ENCODE results near the gene POM121C.
"Not testable (repeated sequence)": the region's sequence is repeated elsewhere in the genome, so short reads cannot be mapped to it uniquely, and the experiment has no call there.

POM121C gene

GRCh38 chr7:75397865-75398264 is 88.2 kb downstream of the POM121C start:
- not testable (repeated sequence) for DNase-seq (ENCODE audit: extremely low read depth in 1 of 2, low read depth in 1 of 2)

GRCh38 chr7:75395329-75395728 is 90.8 kb downstream of the POM121C start, which contains the start of gene TRIM73:
Gene TRIM73 (plus strand): TSS chr7:75395629. CDS start chr7:75398934, 3,305 bp downstream.
- DNase-seq (ENCODE audit: extremely low read depth in 1 of 2, low read depth in 1 of 2): not testable (repeated sequence)

- not testable (repeated sequence) for DNase-seq (ENCODE audit: extremely low read depth in 1 of 2, low read depth in 1 of 2)
Measured at GRCh38 chr7:75393194-75393593, 92.9 kb downstream of the POM121C start.

GRCh38 chr7:75374519-75375317 is 111.4 kb downstream of the POM121C start:
- DNase-seq (ENCODE audit: extremely low read depth in 1 of 2, low read depth in 1 of 2): not testable (repeated sequence)

- not testable (repeated sequence) for DNase-seq (ENCODE audit: extremely low read depth in 1 of 2, low read depth in 1 of 2)
Measured at GRCh38 chr7:75374144-75374518, 112.0 kb downstream of the POM121C start.

GRCh38 chr7:75367313-75367712 is 118.8 kb downstream of the POM121C start:
- DNase-seq (ENCODE audit: extremely low read depth in 1 of 2, low read depth in 1 of 2): not testable (repeated sequence)
